Peyer's patch (tissue), 4 donors: ENCODE measurements around the gene MFAP4. TPM values are rescaled to one million over a fixed set of nuclear protein-coding genes. Genes with fewer than 3 reads are reported as not detected.

Experiments used
- DNase-seq, 3 donors: peaks; one replicate each; pipeline ENCODE4 v3.0.0-alpha.2; 2017 to 2019
- H3K27ac ChIP-seq, 4 donors: fragments of 200-600 bp; sonication (generic); one replicate each; pipeline ENCODE4 v1.5.1; 2016 to 2019
- H3K27me3 ChIP-seq, 2 donors: fragments of 200-600 bp; sonication (generic); one replicate each; pipeline ENCODE4 v1.5.1; 2019
- H3K36me3 ChIP-seq, 3 donors: fragments of 200-600 bp; sonication (generic); one replicate each; pipeline ENCODE4 v1.5.1; 2016 to 2019
- H3K4me1 ChIP-seq, 4 donors: fragments of 200-600 bp; sonication (generic); one replicate each; pipeline ENCODE4 v1.5.1; 2016 to 2019
- H3K4me3 ChIP-seq, 4 donors: fragments of 200-600 bp; sonication (generic); 1 replicate in 3 of 4; 2 replicates in 1 of 4; pipeline ENCODE4 v1.5.1; 2016 to 2019; ENCODE audit warnings: mild to moderate bottlenecking in 1 of 4
- H3K9me3 ChIP-seq, 4 donors: fragments of 200-600 bp; sonication (generic); one replicate each; pipeline ENCODE4 v1.5.1; 2016 to 2019; ENCODE audit warnings: mild to moderate bottlenecking in 1 of 4
- POLR2A ChIP-seq, 2 donors: fragments of 450-650 bp; IDR thresholded peaks; one replicate each; pipeline ENCODE4 v1.5.1; 2017; ENCODE audit warnings: antibody characterized with exemption in 2 of 2, mild to moderate bottlenecking in 2 of 2, moderate library complexity in 2 of 2
- total RNA-seq, 4 donors: library from RNA; depleted of rRNA; stranded (reverse); fragments of >200 nt; gene quantifications; one replicate each; pipeline ENCODE4 v1.1.0, GENCODE V29; 2016
- TF ChIP-seq, protein P1 (sequence below), 6 experiments: fragments of 450-650 bp in 4 of 6; fragments of 200-600 bp in 2 of 6; sonication (generic) in 1 of 6; IDR thresholded peaks; one replicate each; pipeline ENCODE4 v1.5.1; 2017 to 2019; ENCODE audit warnings: antibody characterized with exemption in 6 of 6, mild to moderate bottlenecking in 3 of 6, moderate library complexity in 1 of 6

The MFAP4 gene
- total RNA-seq, 4 donors from 2014 or later, result 12.6 to 70.8 (median 43.9) TPM

DNA sequence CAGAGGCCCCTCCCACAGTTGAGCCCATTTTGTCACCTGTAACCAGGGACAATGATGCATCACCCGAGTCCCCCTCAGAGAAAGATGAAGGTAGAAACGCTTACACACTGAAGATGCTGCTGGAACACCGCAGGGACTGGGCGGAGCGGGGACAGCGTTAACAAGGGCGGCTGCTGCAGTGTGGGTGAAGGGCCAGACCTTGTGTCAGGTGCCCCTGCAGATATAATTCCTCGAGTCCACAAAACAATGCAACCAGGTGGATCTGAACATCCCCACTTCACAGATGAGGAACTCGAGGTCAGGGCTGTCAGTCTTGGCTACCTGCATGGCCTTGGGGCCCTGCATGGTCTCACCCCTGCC lies 15.0 kb downstream of the MFAP4 start:
- TF ChIP-seq, protein P1, sequence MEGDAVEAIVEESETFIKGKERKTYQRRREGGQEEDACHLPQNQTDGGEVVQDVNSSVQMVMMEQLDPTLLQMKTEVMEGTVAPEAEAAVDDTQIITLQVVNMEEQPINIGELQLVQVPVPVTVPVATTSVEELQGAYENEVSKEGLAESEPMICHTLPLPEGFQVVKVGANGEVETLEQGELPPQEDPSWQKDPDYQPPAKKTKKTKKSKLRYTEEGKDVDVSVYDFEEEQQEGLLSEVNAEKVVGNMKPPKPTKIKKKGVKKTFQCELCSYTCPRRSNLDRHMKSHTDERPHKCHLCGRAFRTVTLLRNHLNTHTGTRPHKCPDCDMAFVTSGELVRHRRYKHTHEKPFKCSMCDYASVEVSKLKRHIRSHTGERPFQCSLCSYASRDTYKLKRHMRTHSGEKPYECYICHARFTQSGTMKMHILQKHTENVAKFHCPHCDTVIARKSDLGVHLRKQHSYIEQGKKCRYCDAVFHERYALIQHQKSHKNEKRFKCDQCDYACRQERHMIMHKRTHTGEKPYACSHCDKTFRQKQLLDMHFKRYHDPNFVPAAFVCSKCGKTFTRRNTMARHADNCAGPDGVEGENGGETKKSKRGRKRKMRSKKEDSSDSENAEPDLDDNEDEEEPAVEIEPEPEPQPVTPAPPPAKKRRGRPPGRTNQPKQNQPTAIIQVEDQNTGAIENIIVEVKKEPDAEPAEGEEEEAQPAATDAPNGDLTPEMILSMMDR (IDR thresholded peaks at IDR 0.05), result no peak
- TF ChIP-seq POLR2A (IDR thresholded peaks at IDR 0.05), result no peak
- DNase-seq, result no peak
- no peak overlapping the region for H3K4me3 ChIP-seq
- no peaks in the 10 kb centered on the region for H3K27me3 ChIP-seq
- H3K4me1 ChIP-seq, result peaks cover 3 to 18% (median 6%) of the 10 kb centered on the region in 4 donors
- no peak overlapping the region for H3K27ac ChIP-seq
- H3K9me3 ChIP-seq, result no peaks in the 10 kb centered on the region
- no peaks in the 10 kb centered on the region for H3K36me3 ChIP-seq

DNA sequence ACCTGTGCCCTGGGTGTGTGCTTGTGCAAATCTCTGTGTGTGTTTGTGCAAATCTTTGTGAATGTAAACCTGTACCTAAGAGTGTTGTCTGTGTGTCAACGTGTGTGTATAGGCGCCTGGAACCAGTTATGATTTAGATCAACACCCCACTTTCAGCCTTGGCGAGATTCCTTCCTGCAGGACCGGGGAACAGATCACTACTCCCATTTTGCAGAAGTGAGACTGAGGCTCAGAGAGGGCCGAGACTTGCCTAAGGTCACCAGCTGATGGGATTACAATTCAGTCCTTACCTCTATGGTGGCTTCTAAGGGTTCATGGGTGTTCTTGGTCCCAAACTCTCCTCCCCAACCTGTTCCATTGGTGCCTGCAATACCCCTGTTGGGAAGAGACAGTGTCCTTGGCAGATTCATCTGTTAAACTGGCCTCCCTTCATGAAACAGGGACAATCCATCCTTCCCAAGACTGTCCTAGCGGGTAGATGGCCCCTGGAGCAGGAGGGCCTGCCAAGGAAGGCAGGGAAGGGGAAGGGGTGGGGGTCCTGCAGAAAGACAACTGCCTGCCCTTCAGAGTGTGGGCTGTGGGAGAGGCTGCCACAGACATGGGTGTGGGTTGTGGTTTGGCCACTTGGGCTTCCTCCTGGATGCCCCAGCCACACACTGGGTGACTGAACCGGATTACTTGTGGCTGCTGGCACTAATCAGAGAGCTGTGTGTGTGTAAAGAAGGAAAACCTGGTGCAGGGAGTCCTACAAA lies 15.6 kb downstream of the MFAP4 start:
- no peak for TF ChIP-seq POLR2A (IDR thresholded peaks at IDR 0.05)
- TF ChIP-seq, protein P1 (IDR thresholded peaks at IDR 0.05), result no peak
- no peaks in the 10 kb centered on the region for H3K27me3 ChIP-seq
- no peaks in the 10 kb centered on the region for H3K9me3 ChIP-seq
- DNase-seq, result peak in 1 of 3 donors; percentile 43
- H3K4me1 ChIP-seq, result peaks cover 0 to 18% (median 4%) of the 10 kb centered on the region in 4 donors
- H3K36me3 ChIP-seq, result no peaks in the 10 kb centered on the region
- H3K27ac ChIP-seq, result no peak overlapping the region
- no peak overlapping the region for H3K4me3 ChIP-seq

DNA sequence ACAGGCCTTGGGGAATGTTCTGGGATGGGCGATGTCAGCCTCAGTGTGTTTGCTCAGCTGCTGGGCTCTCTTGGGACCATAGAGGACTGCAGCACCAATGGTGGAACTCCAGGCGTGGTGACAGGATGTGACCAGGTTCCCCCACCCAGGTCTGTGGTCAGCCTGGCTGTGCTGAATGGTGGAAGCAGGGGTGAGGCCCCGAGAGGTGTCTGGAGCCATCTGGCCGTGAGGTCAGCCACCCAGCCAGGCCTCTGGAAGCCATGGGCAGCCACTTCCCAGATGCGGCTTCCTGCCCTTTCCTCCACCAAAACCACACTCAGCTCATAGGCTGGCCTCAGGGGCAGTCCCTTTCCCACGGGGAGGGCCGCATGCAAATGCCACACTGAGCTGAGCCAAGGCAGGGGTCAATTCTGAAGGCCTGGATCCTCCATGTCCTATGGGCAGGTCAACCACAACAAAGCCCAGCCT lies 16.5 kb downstream of the MFAP4 start:
- peak overlapping the region in 2 of 4 donors; percentile 7 to 25 for H3K27ac ChIP-seq
- no peak overlapping the region for H3K4me3 ChIP-seq
- H3K9me3 ChIP-seq, result no peaks in the 10 kb centered on the region
- H3K27me3 ChIP-seq, result no peaks in the 10 kb centered on the region
- peak in 2 of 3 donors; percentile 56 to 72 for DNase-seq
- H3K36me3 ChIP-seq, result no peaks in the 10 kb centered on the region
- peaks cover 0 to 18% (median 4%) of the 10 kb centered on the region in 4 donors for H3K4me1 ChIP-seq
- TF ChIP-seq, protein P1 (IDR thresholded peaks at IDR 0.05), result no peak
- TF ChIP-seq POLR2A (IDR thresholded peaks at IDR 0.05), result no peak

DNA sequence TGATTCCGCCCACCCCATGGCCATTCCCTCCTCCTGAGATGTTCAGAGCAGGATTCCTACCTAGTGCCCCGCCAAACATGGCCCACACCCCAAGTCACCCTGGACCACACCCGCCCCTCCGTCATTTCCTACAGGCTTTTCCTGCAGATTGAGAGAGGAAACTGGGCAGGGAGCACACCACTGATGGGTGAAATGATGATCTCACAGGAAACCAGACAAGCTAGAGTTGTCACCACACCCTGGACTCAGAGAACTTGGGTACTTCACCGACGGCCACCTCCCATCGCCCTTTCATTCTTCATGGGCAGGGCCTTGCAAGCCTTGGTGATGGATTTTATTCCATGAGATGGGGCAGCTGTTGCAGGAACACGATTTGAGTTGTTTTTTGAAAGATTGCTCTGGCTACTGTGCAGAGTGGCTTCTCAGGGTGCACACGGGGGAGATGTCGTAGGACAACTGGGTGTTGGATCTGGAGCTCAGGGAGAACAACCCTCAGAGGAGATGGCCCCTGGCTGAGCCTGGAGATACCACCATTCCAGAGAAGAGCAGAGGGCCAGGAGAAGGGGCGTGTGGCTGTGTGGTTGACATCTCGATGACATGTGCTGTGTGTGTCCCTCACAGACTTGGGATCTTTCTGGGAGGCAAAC lies 17.0 kb downstream of the MFAP4 start:
- no peaks in the 10 kb centered on the region for H3K36me3 ChIP-seq
- H3K27ac ChIP-seq, result peak overlapping the region in 2 of 4 donors; percentile 7 to 19
- peaks cover 0 to 18% (median 4%) of the 10 kb centered on the region in 4 donors for H3K4me1 ChIP-seq
- no peaks in the 10 kb centered on the region for H3K9me3 ChIP-seq
- no peaks in the 10 kb centered on the region for H3K27me3 ChIP-seq
- H3K4me3 ChIP-seq, result no peak overlapping the region
- DNase-seq, result peak in 1 of 3 donors; percentile 59
- TF ChIP-seq, protein P1 (IDR thresholded peaks at IDR 0.05), result no peak
- no peak for TF ChIP-seq POLR2A (IDR thresholded peaks at IDR 0.05)

DNA sequence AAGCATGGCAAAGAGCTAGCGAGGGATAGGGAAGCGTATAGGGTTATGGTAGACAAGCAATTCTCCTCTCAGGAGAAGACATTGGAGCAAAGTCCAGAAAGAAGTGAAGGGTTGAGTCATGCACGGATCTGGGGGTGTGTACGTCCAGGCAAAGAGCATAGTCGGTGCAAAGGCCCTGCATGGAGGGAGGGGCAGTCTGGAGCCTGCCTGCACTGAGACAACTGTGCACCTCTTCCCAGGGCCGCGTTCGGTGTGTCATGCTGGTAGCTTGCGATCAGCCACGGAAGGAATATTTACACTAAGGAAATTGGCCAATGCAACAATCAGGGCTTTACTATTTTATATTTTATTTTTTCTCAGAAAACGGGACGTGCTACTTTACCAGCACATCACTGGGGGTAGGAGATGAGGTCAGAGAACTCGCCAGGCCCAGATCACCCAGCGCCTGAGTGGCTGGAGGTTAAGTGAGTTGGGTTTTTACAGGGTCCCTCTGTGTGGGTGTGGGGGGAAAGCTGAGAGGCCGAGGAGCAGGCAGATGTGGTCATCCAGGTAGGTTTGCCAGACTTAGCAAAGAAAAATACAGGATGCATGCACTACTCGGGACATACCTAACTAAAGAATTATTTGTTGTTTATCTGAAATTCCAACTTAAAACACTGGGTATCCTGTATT lies 17.7 kb downstream of the MFAP4 start:
- no peak for TF ChIP-seq POLR2A (IDR thresholded peaks at IDR 0.05)
- Histone ChIP-seq H3K27me3 (no peaks in the 10 kb centered on the region), H3K27ac (peak overlapping the region in 2 of 4 donors; percentile 17 to 34)

More for the DNA sequence above, 17.7 kb downstream of the MFAP4 start:
- Histone ChIP-seq H3K4me3 (no peak overlapping the region), H3K9me3 (no peaks in the 10 kb centered on the region), H3K4me1 (peaks cover 0 to 18% (median 4%) of the 10 kb centered on the region in 4 donors), H3K36me3 (no peaks in the 10 kb centered on the region)
- peak in 2 of 3 donors; percentile 76 to 81 for DNase-seq
